ENCODE measurements around the gene ATOSB. TPM values are rescaled to one million over a fixed set of nuclear protein-coding genes. Genes with fewer than 3 reads are reported as not detected.

Gene ATOSB
- total and polyA plus RNA-seq, 2 experiments from 2014 or later = 2.3 to 6.1 TPM

DNA sequence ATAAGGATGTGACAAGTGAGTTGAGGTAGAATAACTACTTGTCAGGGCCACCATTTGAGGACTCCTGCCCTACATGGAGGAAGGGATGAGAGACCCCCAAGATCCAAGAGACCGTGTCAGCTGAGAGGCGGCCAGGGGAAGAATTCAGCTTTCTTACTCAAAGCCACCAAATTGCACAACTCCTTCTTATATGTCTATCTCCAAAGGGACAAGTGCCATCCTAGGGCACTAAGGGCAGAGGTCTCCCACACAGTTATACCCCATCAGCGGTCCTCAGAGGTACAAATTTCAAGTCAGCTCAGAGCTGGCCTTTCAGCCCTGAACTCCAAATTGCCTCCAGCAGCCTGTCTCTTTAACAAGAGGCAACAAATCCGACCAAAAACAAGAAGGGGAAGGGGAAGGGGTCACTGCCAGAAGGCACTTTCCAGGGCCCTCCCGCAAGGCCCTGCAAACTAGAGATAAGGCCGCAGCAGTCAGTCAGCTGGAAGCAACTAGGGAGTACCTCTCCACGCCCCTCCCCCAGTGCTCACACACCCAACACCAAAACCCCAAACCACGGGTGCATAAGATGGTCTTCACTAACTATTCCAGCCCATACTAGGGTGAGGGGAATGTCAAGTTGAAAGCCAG is 6.6 kb downstream of the ATOSB start:
- Mint-ChIP-seq H3K27ac (no peak overlapping the region), H3K4me3 (no peak overlapping the region), H3K27me3 (ENCODE audit: insufficient read depth, low read depth, poor library complexity) (peaks cover 11% of the 10 kb centered on the region), H3K36me3 (ENCODE audit: low read depth) (peaks cover 6% of the 10 kb centered on the region; the same call in 2 of the 3 replicates), H3K9me3 (no peaks in the 10 kb centered on the region), H3K4me1 (peaks cover 24% of the 10 kb centered on the region)
- no peaks in the 10 kb centered on the region for H3K36me3 ChIP-seq (ENCODE audit: insufficient read depth)
- H3F3A ChIP-seq (replicated peaks; ENCODE audit: low read depth) = peaks cover 9% of the 10 kb centered on the region; the same call in 1 of the 2 replicates
- no peak overlapping the region for H3K4me2 ChIP-seq
- H3K9me2 ChIP-seq (ENCODE audit: insufficient read depth) = no peaks in the 10 kb centered on the region
- H3K4me1 ChIP-seq (ENCODE audit: insufficient read depth) = peaks cover 10% of the 10 kb centered on the region
- H2AFZ ChIP-seq = no peak overlapping the region
- TF ChIP-seq JUNB (IDR thresholded peaks at IDR 0.05; ENCODE audit: unreplicated experiment) (no peak), ZNF331 (CRISPR knock-in tag; IDR thresholded peaks at IDR 0.05; ENCODE audit: low read depth) (no peak), NANOG (IDR thresholded peaks at IDR 0.05; ENCODE audit: borderline replicate concordance) (no peak), STAT1 (IDR thresholded peaks at IDR 0.05; ENCODE audit: unreplicated experiment) (no peak)
- TF ChIP-seq, protein P1, sequence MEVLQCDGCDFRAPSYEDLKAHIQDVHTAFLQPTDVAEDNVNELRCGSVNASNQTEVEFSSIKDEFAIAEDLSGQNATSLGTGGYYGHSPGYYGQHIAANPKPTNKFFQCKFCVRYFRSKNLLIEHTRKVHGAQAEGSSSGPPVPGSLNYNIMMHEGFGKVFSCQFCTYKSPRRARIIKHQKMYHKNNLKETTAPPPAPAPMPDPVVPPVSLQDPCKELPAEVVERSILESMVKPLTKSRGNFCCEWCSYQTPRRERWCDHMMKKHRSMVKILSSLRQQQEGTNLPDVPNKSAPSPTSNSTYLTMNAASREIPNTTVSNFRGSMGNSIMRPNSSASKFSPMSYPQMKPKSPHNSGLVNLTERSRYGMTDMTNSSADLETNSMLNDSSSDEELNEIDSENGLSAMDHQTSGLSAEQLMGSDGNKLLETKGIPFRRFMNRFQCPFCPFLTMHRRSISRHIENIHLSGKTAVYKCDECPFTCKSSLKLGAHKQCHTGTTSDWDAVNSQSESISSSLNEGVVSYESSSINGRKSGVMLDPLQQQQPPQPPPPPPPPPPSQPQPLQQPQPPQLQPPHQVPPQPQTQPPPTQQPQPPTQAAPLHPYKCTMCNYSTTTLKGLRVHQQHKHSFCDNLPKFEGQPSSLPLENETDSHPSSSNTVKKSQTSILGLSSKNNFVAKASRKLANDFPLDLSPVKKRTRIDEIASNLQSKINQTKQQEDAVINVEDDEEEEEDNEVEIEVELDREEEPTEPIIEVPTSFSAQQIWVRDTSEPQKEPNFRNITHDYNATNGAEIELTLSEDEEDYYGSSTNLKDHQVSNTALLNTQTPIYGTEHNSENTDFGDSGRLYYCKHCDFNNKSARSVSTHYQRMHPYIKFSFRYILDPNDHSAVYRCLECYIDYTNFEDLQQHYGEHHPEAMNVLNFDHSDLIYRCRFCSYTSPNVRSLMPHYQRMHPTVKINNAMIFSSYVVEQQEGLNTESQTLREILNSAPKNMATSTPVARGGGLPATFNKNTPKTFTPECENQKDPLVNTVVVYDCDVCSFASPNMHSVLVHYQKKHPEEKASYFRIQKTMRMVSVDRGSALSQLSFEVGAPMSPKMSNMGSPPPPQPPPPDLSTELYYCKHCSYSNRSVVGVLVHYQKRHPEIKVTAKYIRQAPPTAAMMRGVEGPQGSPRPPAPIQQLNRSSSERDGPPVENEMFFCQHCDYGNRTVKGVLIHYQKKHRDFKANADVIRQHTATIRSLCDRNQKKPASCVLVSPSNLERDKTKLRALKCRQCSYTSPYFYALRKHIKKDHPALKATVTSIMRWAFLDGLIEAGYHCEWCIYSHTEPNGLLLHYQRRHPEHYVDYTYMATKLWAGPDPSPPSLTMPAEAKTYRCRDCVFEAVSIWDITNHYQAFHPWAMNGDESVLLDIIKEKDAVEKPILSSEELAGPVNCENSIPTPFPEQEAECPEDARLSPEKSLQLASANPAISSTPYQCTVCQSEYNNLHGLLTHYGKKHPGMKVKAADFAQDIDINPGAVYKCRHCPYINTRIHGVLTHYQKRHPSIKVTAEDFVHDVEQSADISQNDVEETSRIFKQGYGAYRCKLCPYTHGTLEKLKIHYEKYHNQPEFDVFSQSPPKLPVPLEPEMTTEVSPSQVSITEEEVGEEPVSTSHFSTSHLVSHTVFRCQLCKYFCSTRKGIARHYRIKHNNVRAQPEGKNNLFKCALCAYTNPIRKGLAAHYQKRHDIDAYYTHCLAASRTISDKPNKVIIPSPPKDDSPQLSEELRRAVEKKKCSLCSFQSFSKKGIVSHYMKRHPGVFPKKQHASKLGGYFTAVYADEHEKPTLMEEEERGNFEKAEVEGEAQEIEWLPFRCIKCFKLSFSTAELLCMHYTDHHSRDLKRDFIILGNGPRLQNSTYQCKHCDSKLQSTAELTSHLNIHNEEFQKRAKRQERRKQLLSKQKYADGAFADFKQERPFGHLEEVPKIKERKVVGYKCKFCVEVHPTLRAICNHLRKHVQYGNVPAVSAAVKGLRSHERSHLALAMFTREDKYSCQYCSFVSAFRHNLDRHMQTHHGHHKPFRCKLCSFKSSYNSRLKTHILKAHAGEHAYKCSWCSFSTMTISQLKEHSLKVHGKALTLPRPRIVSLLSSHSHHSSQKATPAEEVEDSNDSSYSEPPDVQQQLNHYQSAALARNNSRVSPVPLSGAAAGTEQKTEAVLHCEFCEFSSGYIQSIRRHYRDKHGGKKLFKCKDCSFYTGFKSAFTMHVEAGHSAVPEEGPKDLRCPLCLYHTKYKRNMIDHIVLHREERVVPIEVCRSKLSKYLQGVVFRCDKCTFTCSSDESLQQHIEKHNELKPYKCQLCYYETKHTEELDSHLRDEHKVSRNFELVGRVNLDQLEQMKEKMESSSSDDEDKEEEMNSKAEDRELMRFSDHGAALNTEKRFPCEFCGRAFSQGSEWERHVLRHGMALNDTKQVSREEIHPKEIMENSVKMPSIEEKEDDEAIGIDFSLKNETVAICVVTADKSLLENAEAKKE (CRISPR knock-in tag; IDR thresholded peaks at IDR 0.05) = no peak
- TF ChIP-seq, protein P2, sequence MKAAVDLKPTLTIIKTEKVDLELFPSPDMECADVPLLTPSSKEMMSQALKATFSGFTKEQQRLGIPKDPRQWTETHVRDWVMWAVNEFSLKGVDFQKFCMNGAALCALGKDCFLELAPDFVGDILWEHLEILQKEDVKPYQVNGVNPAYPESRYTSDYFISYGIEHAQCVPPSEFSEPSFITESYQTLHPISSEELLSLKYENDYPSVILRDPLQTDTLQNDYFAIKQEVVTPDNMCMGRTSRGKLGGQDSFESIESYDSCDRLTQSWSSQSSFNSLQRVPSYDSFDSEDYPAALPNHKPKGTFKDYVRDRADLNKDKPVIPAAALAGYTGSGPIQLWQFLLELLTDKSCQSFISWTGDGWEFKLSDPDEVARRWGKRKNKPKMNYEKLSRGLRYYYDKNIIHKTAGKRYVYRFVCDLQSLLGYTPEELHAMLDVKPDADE (IDR thresholded peaks at IDR 0.05) = no peak
- H3K27ac ChIP-seq (ENCODE audit: low read depth) = no peak overlapping the region
- no peak overlapping the region for H3K4me3 ChIP-seq
- no peaks in the 10 kb centered on the region for H4K20me1 ChIP-seq (replicated peaks; ENCODE audit: insufficient read depth)
- ATAC-seq = no peak
- no peak for DNase-seq (ENCODE audit: low spot score)
- H3K79me2 ChIP-seq (replicated peaks; ENCODE audit: insufficient read depth) = peaks cover 16% of the 10 kb centered on the region; the same call in 1 of the 2 replicates
- no peaks in the 10 kb centered on the region for H3K27me3 ChIP-seq (ENCODE audit: insufficient read depth)

Data from GM23338 (cell line).